GM19372 (cell line): ENCODE data around the gene UMOD.

Source experiments
- ATAC-seq: cut with Tn5 transposase; IDR thresholded peaks from one replicate; pipeline ENCODE4 v1.9.1; 2021; ENCODE audit warnings: mild to moderate bottlenecking, low read depth, moderate library complexity; ENCODE audit not compliant: unreplicated experiment

Gene UMOD

DNA sequence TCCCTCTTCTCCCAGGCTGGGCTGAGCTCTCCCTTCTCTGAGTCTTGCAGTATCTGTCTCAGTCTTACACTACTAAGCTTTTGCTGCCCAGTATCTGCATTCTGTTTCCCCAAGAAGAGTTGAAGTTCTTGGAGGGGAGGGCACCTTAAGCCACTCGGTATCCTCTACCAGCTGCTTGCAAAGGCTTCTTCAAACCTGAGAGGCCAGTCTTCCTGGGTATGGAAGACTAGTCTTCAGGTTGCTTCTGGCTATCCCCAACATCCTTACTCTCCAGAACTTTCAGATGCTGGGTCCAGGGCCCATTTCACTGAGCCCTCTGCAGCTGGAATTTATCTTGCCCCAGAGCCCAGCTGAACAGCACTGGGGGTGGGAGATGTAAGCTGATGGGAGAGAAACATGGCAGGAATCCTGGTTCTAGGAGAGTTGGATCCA lies 45.3 kb downstream of the UMOD start:
- ATAC-seq: no peak

DNA sequence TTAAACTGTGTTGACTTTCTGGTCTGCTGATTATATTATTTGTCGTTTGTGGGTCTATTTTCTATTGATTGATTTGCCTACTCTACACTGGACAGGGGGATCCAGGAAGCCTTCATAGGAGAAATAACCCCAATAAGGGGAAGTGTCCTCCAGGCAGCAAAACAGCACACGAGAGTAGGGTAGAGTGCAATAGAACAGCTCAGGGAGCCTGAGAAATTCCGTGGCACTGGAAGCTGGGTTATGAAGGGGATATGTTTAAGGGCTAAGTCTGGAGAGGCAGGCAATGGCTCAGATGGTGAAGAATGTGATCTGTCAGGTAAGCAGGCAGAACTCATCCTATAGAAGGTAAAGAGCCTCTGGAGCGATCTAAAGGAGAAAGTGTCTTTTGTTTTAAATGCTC lies 46.1 kb downstream of the UMOD start:
- no peak for ATAC-seq

DNA sequence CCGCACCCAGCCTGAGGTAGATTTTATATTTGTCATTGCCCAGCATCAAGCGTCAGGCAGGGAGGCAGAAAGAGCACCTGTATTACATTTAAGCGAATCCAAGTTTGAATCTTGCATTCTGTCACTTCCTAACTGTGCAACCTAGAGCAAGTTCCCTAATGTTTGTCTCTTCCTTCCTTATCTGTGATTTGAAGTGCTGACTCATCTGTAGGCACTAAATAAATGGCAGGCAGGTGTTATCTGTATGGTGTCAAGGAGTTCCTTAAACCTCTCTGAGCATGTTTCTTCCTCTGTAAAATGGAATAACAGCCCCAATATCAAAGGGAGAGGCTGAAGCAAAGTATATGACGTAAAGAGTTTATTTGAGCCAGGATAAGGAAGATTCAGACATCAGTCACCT lies 49.5 kb downstream of the UMOD start:
- no peak for ATAC-seq

DNA sequence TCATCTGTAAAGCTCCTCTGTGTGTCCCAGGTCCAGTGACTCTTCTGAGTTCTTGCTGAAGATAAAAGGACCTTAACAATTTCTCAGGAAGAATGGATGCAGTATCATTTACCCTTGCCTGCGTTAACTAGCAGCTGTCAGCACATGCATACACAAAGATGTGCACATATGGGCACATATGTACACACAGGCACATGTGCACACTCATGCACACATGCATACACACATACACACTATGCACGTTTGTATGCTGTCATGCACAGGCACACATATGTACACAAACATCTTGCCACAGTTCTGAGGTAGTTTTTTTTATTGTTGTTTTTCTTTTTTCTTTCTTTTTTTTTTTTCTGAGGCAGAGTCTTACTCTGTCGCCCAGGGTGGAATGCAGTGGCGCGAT lies 50.1 kb downstream of the UMOD start:
- no peak for ATAC-seq

DNA sequence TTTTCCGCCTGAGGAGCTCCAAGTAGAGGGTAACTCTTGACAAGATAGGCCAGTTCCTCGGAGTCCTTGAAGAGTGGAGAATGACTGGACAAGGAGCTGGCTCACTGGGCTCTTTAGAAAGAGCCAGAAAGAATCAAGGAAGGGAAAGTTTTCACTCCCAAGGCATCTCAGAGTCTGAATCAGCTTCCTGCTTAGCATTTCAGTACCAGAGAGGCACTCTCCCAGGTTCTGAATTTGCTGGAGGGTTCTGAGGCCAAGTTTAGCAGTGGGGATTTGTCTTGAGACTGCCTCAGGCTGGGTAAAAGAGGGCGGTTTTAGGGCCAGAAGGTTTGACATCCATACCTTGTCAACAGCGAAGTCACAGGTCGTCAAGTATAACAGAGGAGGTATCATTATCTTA lies 50.7 kb downstream of the UMOD start:
- ATAC-seq: no peak

DNA sequence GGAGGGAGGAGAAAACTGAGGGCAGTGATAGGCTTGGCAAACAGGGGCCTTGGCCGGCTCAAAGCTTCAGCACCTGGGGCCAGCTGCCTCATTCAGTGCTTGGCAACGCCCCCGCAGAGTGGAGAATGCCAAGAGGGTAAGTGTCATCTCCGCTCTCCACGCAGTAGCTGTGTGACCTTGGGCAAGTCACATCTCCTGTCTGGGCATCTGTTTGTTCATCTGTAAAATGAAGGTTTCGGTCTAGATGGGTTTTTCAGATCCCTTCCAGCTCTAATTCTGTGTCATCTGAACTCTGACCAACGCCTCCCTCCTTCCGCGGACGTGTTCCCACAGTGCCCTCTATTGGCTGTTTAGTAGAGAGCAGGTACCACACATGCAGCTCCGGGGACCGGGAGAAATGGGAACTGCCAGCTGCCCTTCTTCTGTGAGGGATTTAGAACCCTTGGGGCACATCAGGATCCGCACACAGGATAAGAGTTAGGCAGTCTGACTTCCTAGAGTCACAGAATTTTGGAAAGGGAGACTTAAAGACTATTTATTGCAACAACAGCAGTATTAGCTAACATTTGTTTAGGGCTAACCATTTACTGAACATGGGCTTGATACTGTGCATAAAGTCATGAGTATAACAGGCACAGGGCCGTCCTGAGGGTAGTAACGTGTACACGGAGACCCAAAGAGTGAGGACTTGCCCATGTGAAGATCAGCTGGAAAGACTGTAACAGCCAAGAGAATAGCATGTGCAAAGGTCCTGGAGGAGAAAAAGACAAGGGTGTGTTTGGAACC lies 52.0 kb downstream of the UMOD start:
- no peak for ATAC-seq

DNA sequence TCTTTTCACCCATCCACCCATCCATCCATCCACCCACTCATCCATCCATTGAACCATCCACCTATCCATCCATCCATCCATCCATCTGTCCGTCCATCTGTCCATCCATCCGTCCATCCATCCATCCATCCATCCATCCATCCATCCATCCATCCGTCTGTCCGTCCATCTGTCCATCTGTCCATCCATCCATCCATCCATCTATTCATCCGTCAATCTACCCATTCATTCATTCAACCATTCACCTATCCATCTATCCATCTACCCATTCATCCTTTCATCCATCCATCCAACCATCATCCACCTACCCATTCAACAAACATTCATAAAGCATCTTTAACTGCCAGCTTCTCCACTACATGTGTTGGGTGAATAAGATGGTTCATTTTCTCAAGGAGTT lies 54.1 kb downstream of the UMOD start:
- ATAC-seq: no peak

DNA sequence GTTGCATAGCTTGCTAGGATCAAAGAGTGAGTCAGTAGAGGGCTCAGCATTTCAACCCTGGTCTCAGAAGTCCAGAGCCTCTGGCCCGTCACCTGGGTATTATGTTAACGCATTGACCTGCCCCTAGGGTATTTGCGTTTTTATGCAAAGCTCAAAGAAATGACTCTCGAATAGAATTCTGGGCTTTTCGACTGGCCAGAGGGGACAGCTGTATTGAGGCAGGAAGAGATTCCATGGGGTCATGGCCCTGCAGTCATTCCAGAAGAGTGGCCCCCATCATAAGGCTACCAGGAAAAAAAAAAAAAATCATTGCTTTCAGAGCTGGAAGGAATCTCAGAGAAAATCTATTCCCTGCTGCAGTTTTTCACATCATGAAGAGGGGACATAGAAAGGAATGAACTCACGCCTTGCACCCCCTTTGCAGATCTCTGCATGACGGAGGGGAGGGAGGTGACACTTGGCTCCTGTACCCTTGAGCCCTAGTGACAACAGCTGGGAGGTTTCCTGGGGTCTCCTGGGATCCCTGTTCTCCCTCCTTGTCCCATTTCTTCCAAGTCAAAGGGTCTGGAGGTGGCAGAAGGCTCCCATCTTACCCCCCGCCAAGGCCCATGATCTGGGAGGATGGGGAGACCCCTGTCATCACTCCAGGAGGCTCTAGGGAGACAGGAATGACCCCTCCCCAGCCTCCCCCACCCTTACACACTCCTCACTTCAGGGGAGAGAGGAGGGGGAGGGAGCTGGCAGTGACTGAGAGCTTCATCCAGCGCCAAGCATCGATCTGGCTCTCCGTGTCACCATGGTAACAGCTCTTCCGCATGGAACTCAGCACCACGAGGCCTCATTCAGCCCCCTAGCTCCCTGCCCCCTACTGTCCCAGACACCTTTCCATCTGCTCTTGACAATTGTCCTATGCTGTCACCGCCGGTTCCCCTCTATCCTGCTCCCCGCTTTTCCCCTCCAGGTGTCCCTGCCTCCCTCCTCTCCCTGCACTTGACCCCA lies 61.0 kb downstream of the UMOD start:
- ATAC-seq: no peak

DNA sequence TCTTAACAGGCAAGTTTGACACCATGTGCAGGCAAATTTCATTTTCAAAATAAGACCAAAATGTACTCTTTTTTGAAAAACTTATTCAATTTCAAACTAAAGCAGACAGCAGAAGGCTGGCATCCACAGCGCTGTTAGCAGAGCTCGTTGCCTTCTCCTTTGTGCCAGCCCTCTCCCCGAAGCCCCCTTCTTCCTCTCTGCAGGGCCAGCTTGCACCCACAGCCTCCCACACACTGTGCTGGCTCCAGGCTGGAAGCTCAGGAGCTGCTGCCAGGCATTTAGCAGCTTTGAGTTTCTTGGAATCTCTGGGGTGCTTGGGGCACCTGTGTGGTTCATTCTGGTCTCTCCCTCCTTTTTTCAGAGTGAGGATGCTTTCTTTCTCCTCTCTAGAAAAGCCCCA lies 62.9 kb downstream of the UMOD start:
- no peak for ATAC-seq

DNA sequence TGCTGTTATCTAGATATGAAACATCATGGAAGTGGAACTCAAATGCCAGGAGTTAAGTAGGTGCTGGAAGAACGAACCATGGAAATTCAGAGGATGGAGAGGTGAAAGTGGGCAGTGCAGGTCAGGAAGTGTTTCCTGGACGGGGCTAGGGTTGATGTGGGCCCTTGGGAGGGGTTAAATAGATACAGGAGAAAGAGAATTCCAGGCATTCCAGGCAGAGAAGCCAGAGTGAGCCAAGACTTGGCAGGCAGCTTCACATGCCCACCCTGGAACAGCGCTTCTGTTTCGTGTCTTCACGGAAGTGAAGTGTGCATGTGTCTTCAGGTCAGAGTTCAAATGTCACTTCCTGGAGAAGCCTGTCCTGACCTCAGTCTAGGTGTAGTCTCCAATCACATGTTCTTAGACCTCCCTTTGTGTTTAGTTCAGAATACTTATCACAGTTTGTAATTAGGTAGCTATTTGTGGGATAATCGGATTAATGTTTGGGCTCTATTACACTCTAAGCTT lies 66.5 kb downstream of the UMOD start:
- no peak for ATAC-seq
